H1 (cell line): ENCODE results near the gene HEXIM2. TPM values are rescaled to one million over a fixed set of nuclear protein-coding genes. Genes with fewer than 3 reads are reported as not detected.

ENCODE experiments used
- FOSL1 ChIP-seq: IDR thresholded peaks from 2 replicates; pipeline ENCODE4 v1.6.1; 2011; ENCODE audit warnings: mild to moderate bottlenecking, low read depth, low read length, moderate library complexity; ENCODE audit not compliant: insufficient read depth
- GABPA ChIP-seq: IDR thresholded peaks from 2 replicates; pipeline ENCODE4 v1.6.1; 2011; ENCODE audit warnings: mild to moderate bottlenecking, low read length, moderate library complexity, borderline replicate concordance; ENCODE audit not compliant: insufficient read depth
- RFX5 ChIP-seq: IDR thresholded peaks from 2 replicates; pipeline ENCODE4 v1.6.1; 2011; ENCODE audit warnings: low read depth, low read length, improper control_type of control experiment, borderline replicate concordance
- SIX5 ChIP-seq: IDR thresholded peaks from 2 replicates; pipeline ENCODE4 v1.6.1; 2011; ENCODE audit warnings: mild to moderate bottlenecking, low read depth, low read length
- SP1 ChIP-seq: IDR thresholded peaks from 2 replicates; pipeline ENCODE4 v1.6.1; 2011; ENCODE audit warnings: low read depth, low read length
- SP2 ChIP-seq: IDR thresholded peaks from 2 replicates; pipeline ENCODE4 v1.6.1; 2012; ENCODE audit warnings: mild to moderate bottlenecking, low read length, inconsistent platforms
- USF2 ChIP-seq: IDR thresholded peaks from 2 replicates; pipeline ENCODE4 v1.6.1; 2011; ENCODE audit warnings: low read length, improper control_type of control experiment
- polyA plus RNA-seq, 7 experiments: library from polyadenylated mRNA; depleted of rRNA in 3 of 7; stranded (reverse) in 5 of 7; unstranded in 2 of 7; fragments of >200 nt in 5 of 7; fragments of 200-250 nt in 2 of 7; gene quantifications; 1 replicate in 5 of 7; 2 replicates in 1 of 7; 4 replicates in 1 of 7; pipeline versions ENCODE4 v1.2.1 to v1.2.3, GENCODE V29; 2011 to 2013; ENCODE audit warnings: missing spikeins in 2 of 7, mixed read lengths in 2 of 7
- total RNA-seq: library from RNA; stranded (reverse); fragmentation: NEBNext Ultra II Directional; extraction: Animal tissue kit (Norgen Biotek cat#: 25700); gene quantifications from 2 replicates; pipeline ENCODE4 v1.2.1, GENCODE V29; 2021
- TF ChIP-seq, protein P1 (sequence below): fragments of 300-600 bp; sonication (generic); IDR thresholded peaks from 2 replicates; pipeline ENCODE4 v1.7.1; 2012; ENCODE audit warnings: low read length, moderate library complexity, mild to moderate bottlenecking, inconsistent platforms; ENCODE audit not compliant: insufficient replicate concordance
- TF ChIP-seq, protein P2 (sequence below): IDR thresholded peaks from 2 replicates; pipeline ENCODE4 v1.6.1; 2012; ENCODE audit warnings: inconsistent platforms

HEXIM2 gene
- total and polyA plus RNA-seq, 2 of the 8 experiments (the other 6 are each of a cell fraction or from before 2014, with no cell fraction given): 7.5 to 13.2 TPM

DNA sequence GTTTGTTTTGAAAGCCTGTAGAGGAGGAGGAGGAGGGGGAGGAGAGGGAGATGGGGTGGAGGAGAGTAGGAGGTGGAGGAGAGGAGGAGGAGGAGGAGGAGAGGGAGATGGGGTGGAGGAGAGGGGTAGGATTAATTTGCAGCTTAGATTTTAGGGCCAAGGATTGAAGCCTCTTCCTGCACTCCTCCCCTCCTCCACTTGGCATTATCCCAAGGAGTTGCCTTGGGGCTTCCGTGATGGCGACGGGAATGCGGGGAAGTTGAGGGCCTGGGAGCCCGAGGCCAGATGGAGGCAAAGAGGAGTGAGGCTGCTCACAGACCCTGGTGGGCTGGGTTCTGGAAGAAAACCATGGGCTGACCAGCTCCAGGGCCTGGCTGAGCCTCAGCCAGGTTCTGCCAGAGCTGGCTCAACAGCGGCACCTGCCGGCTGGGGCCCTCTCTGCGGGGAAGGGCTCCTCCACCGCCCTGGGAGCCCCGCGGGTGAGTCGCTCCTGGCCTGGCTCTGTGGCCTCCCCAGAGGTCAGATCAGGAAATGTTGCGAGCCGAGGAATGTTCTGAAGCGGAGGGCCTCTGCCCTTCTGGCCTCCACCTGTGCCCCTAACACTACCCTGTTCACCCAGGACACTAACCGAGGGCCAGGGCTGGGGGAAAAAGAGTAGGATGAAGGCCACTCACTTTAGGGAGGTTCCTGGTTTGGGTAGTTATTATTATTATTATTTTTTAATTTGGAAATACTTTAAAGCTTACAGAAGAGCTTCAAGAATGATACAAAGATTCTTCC lies 36.1 kb downstream of the HEXIM2 start (continued):
- peak; percentile 72 for TF ChIP-seq GABPA
- no peak for TF ChIP-seq RFX5
- no peak for TF ChIP-seq SIX5
- TF ChIP-seq, protein P1, sequence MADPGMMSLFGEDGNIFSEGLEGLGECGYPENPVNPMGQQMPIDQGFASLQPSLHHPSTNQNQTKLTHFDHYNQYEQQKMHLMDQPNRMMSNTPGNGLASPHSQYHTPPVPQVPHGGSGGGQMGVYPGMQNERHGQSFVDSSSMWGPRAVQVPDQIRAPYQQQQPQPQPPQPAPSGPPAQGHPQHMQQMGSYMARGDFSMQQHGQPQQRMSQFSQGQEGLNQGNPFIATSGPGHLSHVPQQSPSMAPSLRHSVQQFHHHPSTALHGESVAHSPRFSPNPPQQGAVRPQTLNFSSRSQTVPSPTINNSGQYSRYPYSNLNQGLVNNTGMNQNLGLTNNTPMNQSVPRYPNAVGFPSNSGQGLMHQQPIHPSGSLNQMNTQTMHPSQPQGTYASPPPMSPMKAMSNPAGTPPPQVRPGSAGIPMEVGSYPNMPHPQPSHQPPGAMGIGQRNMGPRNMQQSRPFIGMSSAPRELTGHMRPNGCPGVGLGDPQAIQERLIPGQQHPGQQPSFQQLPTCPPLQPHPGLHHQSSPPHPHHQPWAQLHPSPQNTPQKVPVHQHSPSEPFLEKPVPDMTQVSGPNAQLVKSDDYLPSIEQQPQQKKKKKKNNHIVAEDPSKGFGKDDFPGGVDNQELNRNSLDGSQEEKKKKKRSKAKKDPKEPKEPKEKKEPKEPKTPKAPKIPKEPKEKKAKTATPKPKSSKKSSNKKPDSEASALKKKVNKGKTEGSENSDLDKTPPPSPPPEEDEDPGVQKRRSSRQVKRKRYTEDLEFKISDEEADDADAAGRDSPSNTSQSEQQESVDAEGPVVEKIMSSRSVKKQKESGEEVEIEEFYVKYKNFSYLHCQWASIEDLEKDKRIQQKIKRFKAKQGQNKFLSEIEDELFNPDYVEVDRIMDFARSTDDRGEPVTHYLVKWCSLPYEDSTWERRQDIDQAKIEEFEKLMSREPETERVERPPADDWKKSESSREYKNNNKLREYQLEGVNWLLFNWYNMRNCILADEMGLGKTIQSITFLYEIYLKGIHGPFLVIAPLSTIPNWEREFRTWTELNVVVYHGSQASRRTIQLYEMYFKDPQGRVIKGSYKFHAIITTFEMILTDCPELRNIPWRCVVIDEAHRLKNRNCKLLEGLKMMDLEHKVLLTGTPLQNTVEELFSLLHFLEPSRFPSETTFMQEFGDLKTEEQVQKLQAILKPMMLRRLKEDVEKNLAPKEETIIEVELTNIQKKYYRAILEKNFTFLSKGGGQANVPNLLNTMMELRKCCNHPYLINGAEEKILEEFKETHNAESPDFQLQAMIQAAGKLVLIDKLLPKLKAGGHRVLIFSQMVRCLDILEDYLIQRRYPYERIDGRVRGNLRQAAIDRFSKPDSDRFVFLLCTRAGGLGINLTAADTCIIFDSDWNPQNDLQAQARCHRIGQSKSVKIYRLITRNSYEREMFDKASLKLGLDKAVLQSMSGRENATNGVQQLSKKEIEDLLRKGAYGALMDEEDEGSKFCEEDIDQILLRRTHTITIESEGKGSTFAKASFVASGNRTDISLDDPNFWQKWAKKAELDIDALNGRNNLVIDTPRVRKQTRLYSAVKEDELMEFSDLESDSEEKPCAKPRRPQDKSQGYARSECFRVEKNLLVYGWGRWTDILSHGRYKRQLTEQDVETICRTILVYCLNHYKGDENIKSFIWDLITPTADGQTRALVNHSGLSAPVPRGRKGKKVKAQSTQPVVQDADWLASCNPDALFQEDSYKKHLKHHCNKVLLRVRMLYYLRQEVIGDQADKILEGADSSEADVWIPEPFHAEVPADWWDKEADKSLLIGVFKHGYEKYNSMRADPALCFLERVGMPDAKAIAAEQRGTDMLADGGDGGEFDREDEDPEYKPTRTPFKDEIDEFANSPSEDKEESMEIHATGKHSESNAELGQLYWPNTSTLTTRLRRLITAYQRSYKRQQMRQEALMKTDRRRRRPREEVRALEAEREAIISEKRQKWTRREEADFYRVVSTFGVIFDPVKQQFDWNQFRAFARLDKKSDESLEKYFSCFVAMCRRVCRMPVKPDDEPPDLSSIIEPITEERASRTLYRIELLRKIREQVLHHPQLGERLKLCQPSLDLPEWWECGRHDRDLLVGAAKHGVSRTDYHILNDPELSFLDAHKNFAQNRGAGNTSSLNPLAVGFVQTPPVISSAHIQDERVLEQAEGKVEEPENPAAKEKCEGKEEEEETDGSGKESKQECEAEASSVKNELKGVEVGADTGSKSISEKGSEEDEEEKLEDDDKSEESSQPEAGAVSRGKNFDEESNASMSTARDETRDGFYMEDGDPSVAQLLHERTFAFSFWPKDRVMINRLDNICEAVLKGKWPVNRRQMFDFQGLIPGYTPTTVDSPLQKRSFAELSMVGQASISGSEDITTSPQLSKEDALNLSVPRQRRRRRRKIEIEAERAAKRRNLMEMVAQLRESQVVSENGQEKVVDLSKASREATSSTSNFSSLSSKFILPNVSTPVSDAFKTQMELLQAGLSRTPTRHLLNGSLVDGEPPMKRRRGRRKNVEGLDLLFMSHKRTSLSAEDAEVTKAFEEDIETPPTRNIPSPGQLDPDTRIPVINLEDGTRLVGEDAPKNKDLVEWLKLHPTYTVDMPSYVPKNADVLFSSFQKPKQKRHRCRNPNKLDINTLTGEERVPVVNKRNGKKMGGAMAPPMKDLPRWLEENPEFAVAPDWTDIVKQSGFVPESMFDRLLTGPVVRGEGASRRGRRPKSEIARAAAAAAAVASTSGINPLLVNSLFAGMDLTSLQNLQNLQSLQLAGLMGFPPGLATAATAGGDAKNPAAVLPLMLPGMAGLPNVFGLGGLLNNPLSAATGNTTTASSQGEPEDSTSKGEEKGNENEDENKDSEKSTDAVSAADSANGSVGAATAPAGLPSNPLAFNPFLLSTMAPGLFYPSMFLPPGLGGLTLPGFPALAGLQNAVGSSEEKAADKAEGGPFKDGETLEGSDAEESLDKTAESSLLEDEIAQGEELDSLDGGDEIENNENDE: no peak
- TF ChIP-seq USF2: no peak
- peak; percentile 42; the same call in 1 of the 2 replicates for TF ChIP-seq SP1
- TF ChIP-seq, protein P2, sequence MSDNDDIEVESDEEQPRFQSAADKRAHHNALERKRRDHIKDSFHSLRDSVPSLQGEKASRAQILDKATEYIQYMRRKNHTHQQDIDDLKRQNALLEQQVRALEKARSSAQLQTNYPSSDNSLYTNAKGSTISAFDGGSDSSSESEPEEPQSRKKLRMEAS: peak; percentile 37
- TF ChIP-seq SP2: no peak
- TF ChIP-seq FOSL1: no peak
